GM12878 (cell line): ENCODE data around the gene CTXN1. TPM values are rescaled to one million over a fixed set of nuclear protein-coding genes. Genes with fewer than 3 reads are reported as not detected.
A peak's percentile ranks its signal among the peaks of the same experiment; 100 is the strongest.

Experiments
- ATF7 ChIP-seq: fragments of 450-650 bp; IDR thresholded peaks from 2 replicates; pipeline ENCODE4 v1.6.1; 2016; ENCODE audit warnings: low read depth, mild to moderate bottlenecking
- BHLHE40 ChIP-seq, 2 experiments: fragments of 450-650 bp in 1 of 2; IDR thresholded peaks; 2 replicates each; pipeline ENCODE4 v1.6.1; 2011 to 2017; ENCODE audit warnings: low read depth in 2 of 2, borderline replicate concordance in 1 of 2, improper control_type of control experiment in 1 of 2, low read length in 1 of 2, mild to moderate bottlenecking in 1 of 2
- CBFB ChIP-seq: IDR thresholded peaks from 2 replicates; pipeline ENCODE4 v1.6.1; 2016; ENCODE audit warnings: antibody characterized with exemption, low read depth
- EGR1 ChIP-seq, 2 experiments: IDR thresholded peaks; 1 replicate in 1 of 2; 2 replicates in 1 of 2; pipeline ENCODE4 v1.6.1; 2011 to 2012; ENCODE audit warnings: low read depth in 2 of 2, low read length in 2 of 2, borderline replicate concordance in 1 of 2, mild to moderate bottlenecking in 1 of 2, moderate library complexity in 1 of 2
- FOS ChIP-seq: IDR thresholded peaks from 3 replicates; pipeline ENCODE4 v1.6.1; 2011; ENCODE audit warnings: borderline replicate concordance; ENCODE audit not compliant: insufficient read length; ENCODE audit errors: extremely low read depth
- GATAD2B ChIP-seq: fragments of 450-650 bp; conservative IDR thresholded peaks from 2 replicates; pipeline ENCODE4 v1.6.1; 2017; ENCODE audit warnings: low read depth, mild to moderate bottlenecking, moderate library complexity
- HCFC1 ChIP-seq: fragments of 150-350 bp; IDR thresholded peaks from 2 replicates; pipeline ENCODE4 v1.6.1; 2014; ENCODE audit warnings: low read length
- IKZF2 ChIP-seq, 2 experiments: fragments of 450-650 bp; IDR thresholded peaks; 2 replicates each; pipeline ENCODE4 v1.6.1; 2017; ENCODE audit warnings: mild to moderate bottlenecking in 2 of 2, moderate library complexity in 2 of 2
- KAT2A ChIP-seq: conservative IDR thresholded peaks from 2 replicates; pipeline ENCODE4 v1.6.1; 2011; ENCODE audit warnings: low read depth, low read length; ENCODE audit not compliant: control insufficient read depth
- MEF2B ChIP-seq: fragments of 450-650 bp; IDR thresholded peaks from 2 replicates; pipeline ENCODE4 v1.6.1; 2018; ENCODE audit warnings: mild to moderate bottlenecking, moderate library complexity; ENCODE audit not compliant: partially characterized antibody, poor library complexity, severe bottlenecking
- MXI1 ChIP-seq: fragments of 150-350 bp; IDR thresholded peaks from 2 replicates; pipeline ENCODE4 v1.6.1; 2011; ENCODE audit warnings: low read depth, mild to moderate bottlenecking, inconsistent platforms, low read length, improper control_type of control experiment
- NFXL1 ChIP-seq: fragments of 450-650 bp; IDR thresholded peaks from 2 replicates; pipeline ENCODE4 v1.6.1; 2017; ENCODE audit warnings: antibody characterized with exemption, mild to moderate bottlenecking, borderline replicate concordance
- PAX5 ChIP-seq: IDR thresholded peaks from 2 replicates; pipeline ENCODE4 v1.6.1; 2011; ENCODE audit warnings: low read depth, low read length, borderline replicate concordance
- PML ChIP-seq: IDR thresholded peaks from 2 replicates; pipeline ENCODE4 v1.6.1; 2012; ENCODE audit warnings: low read length, inconsistent platforms
- POLR2AphosphoS5 ChIP-seq: IDR thresholded peaks from 2 replicates; pipeline ENCODE4 v1.6.1; 2011; ENCODE audit warnings: mild to moderate bottlenecking, low read length, inconsistent platforms
- STAT1 ChIP-seq: fragments of 450-650 bp; conservative IDR thresholded peaks from 2 replicates; pipeline ENCODE4 v1.6.1; 2014; ENCODE audit warnings: antibody characterized with exemption, mild to moderate bottlenecking
- TCF12 ChIP-seq: IDR thresholded peaks from 2 replicates; pipeline ENCODE4 v1.6.1; 2011; ENCODE audit warnings: low read depth, mild to moderate bottlenecking, low read length
- ZNF207 ChIP-seq: fragments of 450-650 bp; IDR thresholded peaks from 2 replicates; pipeline ENCODE4 v1.6.1; 2014; ENCODE audit warnings: antibody characterized with exemption, mild to moderate bottlenecking, borderline replicate concordance
- ZNF384 ChIP-seq: IDR thresholded peaks from 2 replicates; pipeline ENCODE4 v1.6.1; 2012; ENCODE audit warnings: low read depth, mild to moderate bottlenecking, low read length, improper control_type of control experiment, borderline replicate concordance
- polyA plus RNA-seq, 11 experiments: library from polyadenylated mRNA; depleted of rRNA in 4 of 11; unstranded in 6 of 11; stranded (reverse) in 5 of 11; fragments of >200 nt; fragmentation: Nextera tagmentation in 4 of 11; fragmentation: Illumina TruSeq in 1 of 11; extraction: Ambion mirVana in 4 of 11; extraction: Trizol in 1 of 11; gene quantifications; 1 replicate in 1 of 11; 2 replicates in 10 of 11; pipeline versions ENCODE4 v1.2.1 to v1.2.3, GENCODE V29; 2011 to 2016; ENCODE audit warnings: inconsistent platforms in 2 of 11, missing spikeins in 2 of 11, low read depth in 1 of 11
- total RNA-seq, 4 experiments: library from RNA; depleted of rRNA in 3 of 4; stranded (reverse); fragments of >200 nt in 3 of 4; fragmentation: Illumina TruSeq in 1 of 4; extraction: Trizol in 1 of 4; gene quantifications; 2 replicates each; pipeline versions ENCODE4 v1.2.1 to v1.2.3, GENCODE V29; 2013 to 2021
- TF ChIP-seq, protein P1 (sequence below): fragments of 450-650 bp; IDR thresholded peaks from 2 replicates; pipeline ENCODE4 v1.6.1; 2018; ENCODE audit warnings: borderline replicate concordance, mild to moderate bottlenecking; ENCODE audit not compliant: partially characterized antibody
- TF ChIP-seq, protein P2 (sequence below): fragments of 450-650 bp; conservative IDR thresholded peaks from 2 replicates; pipeline ENCODE4 v1.6.1; 2017; ENCODE audit warnings: mild to moderate bottlenecking, moderate library complexity
- TF ChIP-seq, protein P3 (sequence below): fragments of 450-650 bp; formaldehyde crosslinking; IDR thresholded peaks from 2 replicates; pipeline ENCODE4 v1.5.0; 2022; ENCODE audit warnings: mild to moderate bottlenecking, missing genetic modification characterization

CTXN1 gene
- total and polyA plus RNA-seq, 10 of the 15 experiments (the other 5 are each of a cell fraction or from before 2014, with no cell fraction given) = 0.04 to 1.0 (median 0.38) TPM; not detected in 4

DNA sequence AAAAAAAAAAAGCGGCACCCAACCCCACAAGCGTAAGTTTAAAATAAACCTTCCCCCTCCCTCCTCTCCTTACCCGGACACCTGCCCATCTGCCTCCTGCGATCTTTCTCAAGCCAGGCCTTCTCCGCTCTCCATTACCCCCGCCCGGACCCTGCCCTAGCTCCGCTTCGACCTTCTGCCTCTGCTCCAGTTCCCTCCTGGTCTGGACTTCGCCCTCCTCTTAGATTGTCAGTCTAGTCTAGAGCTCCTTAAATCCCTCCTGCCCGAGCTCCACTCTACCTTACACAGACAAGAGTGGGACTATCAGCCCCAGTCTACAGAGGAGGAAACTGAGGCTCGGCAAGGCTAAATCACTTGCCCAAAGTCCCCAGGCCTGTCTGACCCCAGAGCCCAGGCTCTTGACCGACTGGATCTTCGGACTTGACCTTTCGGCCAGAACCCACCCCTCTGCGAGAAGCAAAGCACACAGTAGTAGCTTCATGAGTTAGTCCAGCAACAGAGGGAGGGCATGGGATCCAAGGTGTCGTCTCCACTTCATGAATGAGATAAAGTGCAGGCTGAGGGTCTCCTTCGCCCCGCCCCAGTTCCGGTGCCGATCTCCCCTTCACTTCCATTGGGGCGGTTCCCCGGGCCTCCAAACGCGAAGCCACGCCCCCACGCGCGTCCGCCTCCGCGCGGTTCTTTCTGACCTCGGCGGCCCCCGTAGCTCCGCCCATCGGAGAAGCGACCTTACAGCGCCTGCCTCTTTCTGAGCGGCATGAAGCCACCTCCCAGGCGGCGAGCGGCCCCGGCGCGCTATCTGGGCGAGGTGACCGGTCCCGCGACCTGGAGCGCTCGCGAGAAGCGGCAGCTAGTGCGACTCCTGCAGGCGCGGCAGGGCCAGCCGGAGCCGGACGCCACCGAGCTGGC is 6.1 kb downstream of the CTXN1 start, which contains the start of gene SNAPC2 (continued):
- no peak for TF ChIP-seq ZNF207
- TF ChIP-seq ZNF384 = no peak
- no peak for TF ChIP-seq HCFC1
- peak in 1 of 2 experiments; percentile 57; a peak in 2 of 4 replicates for TF ChIP-seq BHLHE40 (IDR thresholded peaks at IDR 0.05; ENCODE audit: borderline replicate concordance in 1 of 2, low read depth in 2 of 2, low read length in 1 of 2)
- no peak for TF ChIP-seq MXI1
- TF ChIP-seq FOS = no peak
- no peak for TF ChIP-seq NFXL1
- no peak for TF ChIP-seq PAX5
- TF ChIP-seq, protein P1, sequence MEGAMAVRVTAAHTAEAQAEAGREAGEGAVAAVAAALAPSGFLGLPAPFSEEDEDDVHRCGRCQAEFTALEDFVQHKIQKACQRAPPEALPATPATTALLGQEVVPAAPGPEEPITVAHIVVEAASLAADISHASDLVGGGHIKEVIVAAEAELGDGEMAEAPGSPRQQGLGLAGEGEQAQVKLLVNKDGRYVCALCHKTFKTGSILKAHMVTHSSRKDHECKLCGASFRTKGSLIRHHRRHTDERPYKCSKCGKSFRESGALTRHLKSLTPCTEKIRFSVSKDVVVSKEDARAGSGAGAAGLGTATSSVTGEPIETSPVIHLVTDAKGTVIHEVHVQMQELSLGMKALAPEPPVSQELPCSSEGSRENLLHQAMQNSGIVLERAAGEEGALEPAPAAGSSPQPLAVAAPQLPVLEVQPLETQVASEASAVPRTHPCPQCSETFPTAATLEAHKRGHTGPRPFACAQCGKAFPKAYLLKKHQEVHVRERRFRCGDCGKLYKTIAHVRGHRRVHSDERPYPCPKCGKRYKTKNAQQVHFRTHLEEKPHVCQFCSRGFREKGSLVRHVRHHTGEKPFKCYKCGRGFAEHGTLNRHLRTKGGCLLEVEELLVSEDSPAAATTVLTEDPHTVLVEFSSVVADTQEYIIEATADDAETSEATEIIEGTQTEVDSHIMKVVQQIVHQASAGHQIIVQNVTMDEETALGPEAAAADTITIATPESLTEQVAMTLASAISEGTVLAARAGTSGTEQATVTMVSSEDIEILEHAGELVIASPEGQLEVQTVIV = no peak
- TF ChIP-seq EGR1 (IDR thresholded peaks at IDR 0.05; ENCODE audit: borderline replicate concordance in 1 of 2, low read depth in 2 of 2, low read length in 2 of 2) = peak in 1 of 2 experiments; percentile 93; a peak in 2 of 3 replicates
- no peak for TF ChIP-seq CBFB
- TF ChIP-seq, protein P2, sequence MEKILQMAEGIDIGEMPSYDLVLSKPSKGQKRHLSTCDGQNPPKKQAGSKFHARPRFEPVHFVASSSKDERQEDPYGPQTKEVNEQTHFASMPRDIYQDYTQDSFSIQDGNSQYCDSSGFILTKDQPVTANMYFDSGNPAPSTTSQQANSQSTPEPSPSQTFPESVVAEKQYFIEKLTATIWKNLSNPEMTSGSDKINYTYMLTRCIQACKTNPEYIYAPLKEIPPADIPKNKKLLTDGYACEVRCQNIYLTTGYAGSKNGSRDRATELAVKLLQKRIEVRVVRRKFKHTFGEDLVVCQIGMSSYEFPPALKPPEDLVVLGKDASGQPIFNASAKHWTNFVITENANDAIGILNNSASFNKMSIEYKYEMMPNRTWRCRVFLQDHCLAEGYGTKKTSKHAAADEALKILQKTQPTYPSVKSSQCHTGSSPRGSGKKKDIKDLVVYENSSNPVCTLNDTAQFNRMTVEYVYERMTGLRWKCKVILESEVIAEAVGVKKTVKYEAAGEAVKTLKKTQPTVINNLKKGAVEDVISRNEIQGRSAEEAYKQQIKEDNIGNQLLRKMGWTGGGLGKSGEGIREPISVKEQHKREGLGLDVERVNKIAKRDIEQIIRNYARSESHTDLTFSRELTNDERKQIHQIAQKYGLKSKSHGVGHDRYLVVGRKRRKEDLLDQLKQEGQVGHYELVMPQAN = peak; percentile 88
- TF ChIP-seq PML = no peak
- TF ChIP-seq, protein P3, sequence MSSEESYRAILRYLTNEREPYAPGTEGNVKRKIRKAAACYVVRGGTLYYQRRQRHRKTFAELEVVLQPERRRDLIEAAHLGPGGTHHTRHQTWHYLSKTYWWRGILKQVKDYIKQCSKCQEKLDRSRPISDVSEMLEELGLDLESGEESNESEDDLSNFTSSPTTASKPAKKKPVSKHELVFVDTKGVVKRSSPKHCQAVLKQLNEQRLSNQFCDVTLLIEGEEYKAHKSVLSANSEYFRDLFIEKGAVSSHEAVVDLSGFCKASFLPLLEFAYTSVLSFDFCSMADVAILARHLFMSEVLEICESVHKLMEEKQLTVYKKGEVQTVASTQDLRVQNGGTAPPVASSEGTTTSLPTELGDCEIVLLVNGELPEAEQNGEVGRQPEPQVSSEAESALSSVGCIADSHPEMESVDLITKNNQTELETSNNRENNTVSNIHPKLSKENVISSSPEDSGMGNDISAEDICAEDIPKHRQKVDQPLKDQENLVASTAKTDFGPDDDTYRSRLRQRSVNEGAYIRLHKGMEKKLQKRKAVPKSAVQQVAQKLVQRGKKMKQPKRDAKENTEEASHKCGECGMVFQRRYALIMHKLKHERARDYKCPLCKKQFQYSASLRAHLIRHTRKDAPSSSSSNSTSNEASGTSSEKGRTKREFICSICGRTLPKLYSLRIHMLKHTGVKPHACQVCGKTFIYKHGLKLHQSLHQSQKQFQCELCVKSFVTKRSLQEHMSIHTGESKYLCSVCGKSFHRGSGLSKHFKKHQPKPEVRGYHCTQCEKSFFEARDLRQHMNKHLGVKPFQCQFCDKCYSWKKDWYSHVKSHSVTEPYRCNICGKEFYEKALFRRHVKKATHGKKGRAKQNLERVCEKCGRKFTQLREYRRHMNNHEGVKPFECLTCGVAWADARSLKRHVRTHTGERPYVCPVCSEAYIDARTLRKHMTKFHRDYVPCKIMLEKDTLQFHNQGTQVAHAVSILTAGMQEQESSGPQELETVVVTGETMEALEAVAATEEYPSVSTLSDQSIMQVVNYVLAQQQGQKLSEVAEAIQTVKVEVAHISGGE (CRISPR knock-in tag) = no peak
- TF ChIP-seq STAT1 = 0 out of 2 replicates have a peak, but pooled peaks have one; percentile 45
- peak; percentile 2 for TF ChIP-seq MEF2B
- no peak for TF ChIP-seq KAT2A
- TF ChIP-seq IKZF2 (IDR thresholded peaks at IDR 0.05) = no peak
- TF ChIP-seq POLR2AphosphoS5 = no peak
- TF ChIP-seq GATAD2B = no peak; the same call in 1 of the 2 replicates
- 0 out of 2 replicates have a peak, but pooled peaks have one; percentile 6 for TF ChIP-seq ATF7
- TF ChIP-seq TCF12 = no peak
